Measurements from ENCODE around the gene FABP2.

The FABP2 gene

GRCh38 chr4:119313237-119313636 is 8.7 kb downstream of the FABP2 start:
- DNase-seq (ENCODE audit: low read depth in 2 of 2), result peak; percentile 9 to 21
- no peak for TF ChIP-seq CTCF (IDR thresholded peaks at IDR 0.05; ENCODE audit: low read depth, low read length)
- H3K4me3 ChIP-seq (replicated peaks in 1 of 2; ENCODE audit: low read depth in 2 of 2, low read length in 2 of 2), result no peak overlapping the region

GRCh38 chr4:119310826-119311225 is 11.1 kb downstream of the FABP2 start:
- H3K4me3 ChIP-seq (replicated peaks in 1 of 2; ENCODE audit: low read depth in 2 of 2, low read length in 2 of 2), result no peak overlapping the region
- TF ChIP-seq CTCF (IDR thresholded peaks at IDR 0.05; ENCODE audit: low read depth, low read length), result no peak
- DNase-seq (ENCODE audit: low read depth in 2 of 2), result peak in 1 of 2 donors; percentile 46

GRCh38 chr4:119307606-119308005 is 14.3 kb downstream of the FABP2 start:
- TF ChIP-seq CTCF (IDR thresholded peaks at IDR 0.05; ENCODE audit: low read depth, low read length), result no peak
- H3K4me3 ChIP-seq (replicated peaks in 1 of 2; ENCODE audit: low read depth in 2 of 2, low read length in 2 of 2), result no peak overlapping the region
- DNase-seq (ENCODE audit: low read depth in 2 of 2), result no peak

GRCh38 chr4:119304431-119304830 is 17.5 kb downstream of the FABP2 start:
- H3K4me3 ChIP-seq (replicated peaks in 1 of 2; ENCODE audit: low read depth in 2 of 2, low read length in 2 of 2), result no peak overlapping the region
- no peak for TF ChIP-seq CTCF (IDR thresholded peaks at IDR 0.05; ENCODE audit: low read depth, low read length)
- no peak for DNase-seq (ENCODE audit: low read depth in 2 of 2)

- no peak for DNase-seq (ENCODE audit: low read depth in 2 of 2)
- no peak for TF ChIP-seq CTCF (IDR thresholded peaks at IDR 0.05; ENCODE audit: low read depth, low read length)
- no peak overlapping the region for H3K4me3 ChIP-seq (replicated peaks in 1 of 2; ENCODE audit: low read depth in 2 of 2, low read length in 2 of 2)
Observed at GRCh38 chr4:119303587-119304305, 18.2 kb downstream of the FABP2 start.

- no peak for DNase-seq (ENCODE audit: low read depth in 2 of 2)
- H3K4me3 ChIP-seq (replicated peaks in 1 of 2; ENCODE audit: low read depth in 2 of 2, low read length in 2 of 2), result no peak overlapping the region
- TF ChIP-seq CTCF (IDR thresholded peaks at IDR 0.05; ENCODE audit: low read depth, low read length), result no peak
Observed at GRCh38 chr4:119302073-119302832, 19.7 kb downstream of the FABP2 start.

Measured in cardiac fibroblast (primary cell).